Neural progenitor cell (in vitro differentiated cells): ENCODE measurements around the gene SIGMAR1. TPM values are rescaled to one million over a fixed set of nuclear protein-coding genes. Genes with fewer than 3 reads are reported as not detected.
A peak's percentile ranks its signal among the peaks of the same experiment; 100 is the strongest.

ENCODE experiments used
- DNase-seq: peaks from one replicate; pipeline ENCODE4 v3.0.0-alpha.2; 2016; ENCODE audit warnings: low spot score
- H2AFZ ChIP-seq: fragments of 200-600 bp; sonication (generic); replicated peaks from 2 replicates; pipeline ENCODE4 v1.6.1; 2016; ENCODE audit warnings: antibody characterized with exemption
- H3F3A ChIP-seq: fragments of 200-600 bp; sonication (generic); 2 replicates; pipeline ENCODE4 v1.6.1; 2016; ENCODE audit warnings: antibody characterized with exemption, low read depth
- H3K27ac ChIP-seq: fragments of 200-600 bp; sonication (generic); 2 replicates; pipeline ENCODE4 v1.5.1; 2016; ENCODE audit warnings: mild to moderate bottlenecking
- H3K27me3 ChIP-seq: fragments of 200-600 bp; sonication (generic); 2 replicates; pipeline ENCODE4 v1.6.1; 2016; ENCODE audit warnings: mild to moderate bottlenecking, moderate library complexity
- H3K36me3 ChIP-seq: fragments of 200-600 bp; sonication (generic); 2 replicates; pipeline ENCODE4 v1.5.1; 2016
- H3K4me1 ChIP-seq: fragments of 200-600 bp; sonication (generic); 2 replicates; pipeline ENCODE4 v1.6.1; 2016; ENCODE audit warnings: mixed run types
- H3K4me2 ChIP-seq: fragments of 200-600 bp; sonication (generic); 2 replicates; pipeline ENCODE4 v1.6.1; 2016
- H3K4me3 ChIP-seq: fragments of 200-600 bp; sonication (generic); 2 replicates; pipeline ENCODE4 v1.5.1; 2016
- H3K79me2 ChIP-seq: fragments of 200-600 bp; sonication (generic); 2 replicates; pipeline ENCODE4 v1.6.1; 2016; ENCODE audit warnings: low read depth
- H3K9ac ChIP-seq: fragments of 200-600 bp; sonication (generic); 2 replicates; pipeline ENCODE4 v1.6.1; 2016
- H3K9me3 ChIP-seq: fragments of 200-600 bp; sonication (generic); 2 replicates; pipeline ENCODE4 v1.5.1; 2016; ENCODE audit warnings: low read depth
- H4K20me1 ChIP-seq: fragments of 200-600 bp; sonication (generic); 2 replicates; pipeline ENCODE4 v1.6.1; 2016; ENCODE audit warnings: low read depth
- H3K27ac Mint-ChIP-seq: 3 replicates; pipeline ENCODE4 v1.8.0; 2021; ENCODE audit warnings: mixed read lengths
- H3K27me3 Mint-ChIP-seq: 2 replicates; pipeline ENCODE4 v1.8.0; 2022; ENCODE audit warnings: low read depth, mild to moderate bottlenecking, inconsistent platforms, moderate library complexity, mixed read lengths; ENCODE audit not compliant: insufficient read depth
- H3K36me3 Mint-ChIP-seq: 3 replicates; pipeline ENCODE4 v1.8.0; 2021; ENCODE audit warnings: mixed read lengths
- H3K4me1 Mint-ChIP-seq: 3 replicates; pipeline ENCODE4 v1.8.0; 2021; ENCODE audit warnings: mixed read lengths
- H3K4me3 Mint-ChIP-seq: 3 replicates; pipeline ENCODE4 v1.8.0; 2021; ENCODE audit warnings: mild to moderate bottlenecking, moderate library complexity, mixed read lengths
- H3K9me3 Mint-ChIP-seq: 3 replicates; pipeline ENCODE4 v1.8.0; 2020; ENCODE audit warnings: mixed read lengths
- EZH2 ChIP-seq: fragments of 200-600 bp; sonication (generic); IDR thresholded peaks from 2 replicates; pipeline ENCODE4 v1.6.1; 2017; ENCODE audit warnings: antibody characterized with exemption, mild to moderate bottlenecking, moderate library complexity
- EZH2phosphoT487 ChIP-seq: fragments of 200-600 bp; sonication (generic); IDR thresholded peaks from 2 replicates; pipeline ENCODE4 v1.6.1; 2017; ENCODE audit warnings: antibody characterized with exemption
- total RNA-seq: library from RNA; depleted of rRNA; stranded (reverse); fragments of >200 nt; gene quantifications from 2 replicates; pipeline ENCODE4 v1.2.3, GENCODE V29; 2015; ENCODE audit warnings: low replicate concordance
- TF ChIP-seq, protein P1 (sequence below): fragments of 200-600 bp; sonication (generic); IDR thresholded peaks from 2 replicates; pipeline ENCODE4 v1.5.1; 2017; ENCODE audit warnings: antibody characterized with exemption, mild to moderate bottlenecking

Gene SIGMAR1
- total RNA-seq, 1 donor from 2014 or later, result 37.8 TPM

DNA sequence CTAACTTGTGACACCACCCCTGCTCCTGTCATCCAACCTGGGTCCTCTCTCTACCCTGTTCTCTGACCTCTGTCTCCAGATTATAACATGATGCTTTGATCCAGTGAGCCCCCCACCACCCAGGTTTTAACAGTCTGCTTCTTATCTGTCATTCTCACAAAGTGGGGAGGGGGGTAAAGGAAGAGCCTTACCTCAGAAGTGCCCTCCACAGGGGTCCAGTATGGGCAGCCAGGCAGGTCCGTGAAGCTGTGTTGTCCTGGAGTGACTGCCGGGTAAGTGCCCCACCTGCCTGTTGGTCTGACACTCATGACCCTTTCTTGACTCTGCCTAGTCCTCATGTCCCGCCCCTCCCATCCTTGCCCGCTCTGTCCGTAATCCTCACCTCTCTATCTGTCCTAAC is 17.8 kb upstream of the SIGMAR1 start:
- H3K27me3 Mint-ChIP-seq, result peaks cover 3% of the 10 kb centered on the region
- no peaks in the 10 kb centered on the region for H3K36me3 Mint-ChIP-seq
- Histone ChIP-seq H3K9me3 (no peaks in the 10 kb centered on the region), H3F3A (peaks cover 17% of the 10 kb centered on the region), H3K79me2 (no peaks in the 10 kb centered on the region), H3K27ac (no peak overlapping the region), H3K9ac (no peak overlapping the region), H3K4me1 (peaks cover 25% of the 10 kb centered on the region), H3K27me3 (no peaks in the 10 kb centered on the region), H3K4me2 (no peak overlapping the region), H2AFZ (no peak overlapping the region), H3K4me3 (no peak overlapping the region), H3K36me3 (no peaks in the 10 kb centered on the region), H4K20me1 (no peaks in the 10 kb centered on the region)
- no peaks in the 10 kb centered on the region for H3K9me3 Mint-ChIP-seq
- TF ChIP-seq EZH2 (no peak), EZH2phosphoT487 (no peak)
- TF ChIP-seq, protein P1, sequence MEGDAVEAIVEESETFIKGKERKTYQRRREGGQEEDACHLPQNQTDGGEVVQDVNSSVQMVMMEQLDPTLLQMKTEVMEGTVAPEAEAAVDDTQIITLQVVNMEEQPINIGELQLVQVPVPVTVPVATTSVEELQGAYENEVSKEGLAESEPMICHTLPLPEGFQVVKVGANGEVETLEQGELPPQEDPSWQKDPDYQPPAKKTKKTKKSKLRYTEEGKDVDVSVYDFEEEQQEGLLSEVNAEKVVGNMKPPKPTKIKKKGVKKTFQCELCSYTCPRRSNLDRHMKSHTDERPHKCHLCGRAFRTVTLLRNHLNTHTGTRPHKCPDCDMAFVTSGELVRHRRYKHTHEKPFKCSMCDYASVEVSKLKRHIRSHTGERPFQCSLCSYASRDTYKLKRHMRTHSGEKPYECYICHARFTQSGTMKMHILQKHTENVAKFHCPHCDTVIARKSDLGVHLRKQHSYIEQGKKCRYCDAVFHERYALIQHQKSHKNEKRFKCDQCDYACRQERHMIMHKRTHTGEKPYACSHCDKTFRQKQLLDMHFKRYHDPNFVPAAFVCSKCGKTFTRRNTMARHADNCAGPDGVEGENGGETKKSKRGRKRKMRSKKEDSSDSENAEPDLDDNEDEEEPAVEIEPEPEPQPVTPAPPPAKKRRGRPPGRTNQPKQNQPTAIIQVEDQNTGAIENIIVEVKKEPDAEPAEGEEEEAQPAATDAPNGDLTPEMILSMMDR, result no peak
- no peak overlapping the region for H3K4me3 Mint-ChIP-seq
- DNase-seq, result no peak
- peak overlapping the region; percentile 31 for H3K27ac Mint-ChIP-seq
- H3K4me1 Mint-ChIP-seq, result peaks cover 47% of the 10 kb centered on the region

DNA sequence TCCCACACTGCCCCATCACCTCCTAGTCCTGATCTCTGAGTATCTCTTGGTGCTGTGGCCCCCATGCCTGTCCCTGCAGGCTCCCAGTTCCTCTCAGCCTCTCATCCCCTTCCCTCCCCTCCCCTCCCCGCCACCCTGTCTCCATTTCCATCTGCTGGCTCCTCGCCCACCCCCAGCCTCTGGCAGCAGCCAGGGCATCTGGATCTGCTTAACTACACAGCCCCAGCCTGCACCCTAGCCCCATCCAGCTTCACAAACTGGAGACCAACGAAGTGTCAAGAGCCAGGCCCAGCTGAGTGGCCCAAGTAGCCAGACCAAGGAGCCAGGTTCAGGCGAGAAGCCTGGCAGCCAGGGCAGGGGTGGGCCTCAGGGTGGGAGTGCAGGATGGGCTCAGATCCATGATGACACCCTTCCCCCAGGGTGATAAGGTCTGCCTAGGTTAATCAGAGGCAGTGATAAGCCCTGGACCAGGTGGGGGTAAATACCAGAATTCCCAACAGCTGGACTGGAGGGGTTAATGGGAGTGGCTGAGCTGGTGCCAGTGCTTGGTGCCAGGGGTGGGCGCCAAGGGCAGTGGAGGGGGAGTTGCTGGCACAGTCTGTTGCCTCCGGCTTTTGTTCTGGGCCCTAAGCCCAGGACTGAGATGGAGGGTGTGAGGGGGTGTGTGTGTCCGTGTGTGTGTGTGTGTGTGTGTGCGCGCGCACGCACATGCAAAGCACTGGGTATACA is 16.9 kb upstream of the SIGMAR1 start:
- Mint-ChIP-seq H3K36me3 (peaks cover 4% of the 10 kb centered on the region), H3K4me3 (peak overlapping the region; percentile 33), H3K27me3 (peaks cover 3% of the 10 kb centered on the region), H3K27ac (peak overlapping the region; percentile 57), H3K9me3 (no peaks in the 10 kb centered on the region), H3K4me1 (peaks cover 47% of the 10 kb centered on the region)
- H3K27ac ChIP-seq, result no peak overlapping the region
- no peaks in the 10 kb centered on the region for H3K36me3 ChIP-seq
- H3K27me3 ChIP-seq, result no peaks in the 10 kb centered on the region
- H3K79me2 ChIP-seq, result no peaks in the 10 kb centered on the region
- H3K4me2 ChIP-seq, result peak overlapping the region; percentile 17
- no peak overlapping the region for H2AFZ ChIP-seq
- no peak overlapping the region for H3K4me3 ChIP-seq
- H4K20me1 ChIP-seq, result no peaks in the 10 kb centered on the region
- TF ChIP-seq EZH2phosphoT487, result no peak
- TF ChIP-seq EZH2, result no peak
- TF ChIP-seq, protein P1, result no peak
- H3K9ac ChIP-seq, result no peak overlapping the region
- peaks cover 17% of the 10 kb centered on the region for H3F3A ChIP-seq
- no peak for DNase-seq
- peaks cover 25% of the 10 kb centered on the region for H3K4me1 ChIP-seq
- no peaks in the 10 kb centered on the region for H3K9me3 ChIP-seq

DNA sequence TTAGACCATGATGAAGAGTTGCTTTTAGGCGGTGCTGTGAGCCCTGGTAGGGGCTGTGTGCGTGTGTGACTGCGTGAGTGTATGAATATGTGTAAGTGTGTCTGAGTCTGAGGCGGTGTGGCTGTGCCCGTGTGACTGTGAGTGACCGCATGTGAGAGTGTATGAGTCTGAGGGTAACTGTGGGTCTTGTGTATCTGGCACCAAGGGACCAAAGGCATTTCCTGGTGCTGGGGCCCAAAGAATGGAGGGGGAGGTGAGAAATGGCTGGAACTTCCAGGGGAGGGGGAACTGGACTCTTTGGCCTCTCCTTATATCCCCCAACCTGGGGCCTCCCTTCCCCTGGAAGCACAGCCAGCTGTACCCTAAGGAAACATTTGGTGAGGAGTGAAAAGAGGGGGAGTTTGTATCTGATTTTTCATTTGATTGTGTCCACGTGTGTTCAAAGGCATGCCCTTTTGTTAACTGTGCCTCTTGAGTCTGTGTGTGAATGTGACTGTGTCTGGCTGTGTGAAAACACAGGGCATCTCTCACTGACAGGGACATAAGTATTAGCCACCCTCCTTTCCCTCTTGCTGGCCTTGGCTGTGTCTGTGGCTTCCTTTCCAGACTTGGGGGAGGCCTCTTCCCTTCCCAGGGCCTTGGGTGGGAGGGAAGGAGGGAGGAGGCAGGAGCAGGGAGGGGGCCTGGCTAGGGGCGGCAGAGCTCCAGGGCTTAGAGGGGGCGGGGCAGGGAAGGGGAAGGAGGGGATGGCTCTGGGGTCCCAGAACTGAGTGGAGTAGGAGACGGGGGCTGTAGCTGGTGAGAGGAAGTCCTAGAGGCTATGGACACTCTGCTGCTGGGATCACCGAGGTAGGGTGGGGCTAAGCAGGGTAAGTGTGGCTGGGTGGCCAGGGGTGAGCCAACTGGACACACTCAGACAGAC is 15.8 kb upstream of the SIGMAR1 start:
- H3K4me1 Mint-ChIP-seq, result peaks cover 50% of the 10 kb centered on the region
- DNase-seq, result no peak
- Histone ChIP-seq H3K9me3 (no peaks in the 10 kb centered on the region), H3K27me3 (no peaks in the 10 kb centered on the region), H3K27ac (no peak overlapping the region), H3K4me1 (peaks cover 25% of the 10 kb centered on the region), H3K4me2 (peak overlapping the region; percentile 17), H4K20me1 (no peaks in the 10 kb centered on the region), H3F3A (peaks cover 17% of the 10 kb centered on the region), H2AFZ (no peak overlapping the region), H3K79me2 (peaks cover 2% of the 10 kb centered on the region), H3K9ac (no peak overlapping the region), H3K36me3 (no peaks in the 10 kb centered on the region), H3K4me3 (no peak overlapping the region)
- TF ChIP-seq EZH2phosphoT487, result no peak
- TF ChIP-seq, protein P1, result no peak
- TF ChIP-seq EZH2, result no peak
- peaks cover 3% of the 10 kb centered on the region for H3K27me3 Mint-ChIP-seq
- peak overlapping the region; percentile 57 for H3K27ac Mint-ChIP-seq
- H3K36me3 Mint-ChIP-seq, result peaks cover 10% of the 10 kb centered on the region
- H3K4me3 Mint-ChIP-seq, result peak overlapping the region; percentile 85
- H3K9me3 Mint-ChIP-seq, result no peaks in the 10 kb centered on the region
